ENCODE results near the gene RTN4IP1.

GRCh38 chr6:106572436-106572835 is 56.9 kb downstream of the RTN4IP1 start:
- TF ChIP-seq POLR2AphosphoS5 (IDR thresholded peaks at IDR 0.05; ENCODE audit: low read depth, low read length), result no peak
- no peak for TF ChIP-seq POLR2A (IDR thresholded peaks at IDR 0.05; ENCODE audit: low read depth, low read length)
- no peak for TF ChIP-seq TAF1 (IDR thresholded peaks at IDR 0.05; ENCODE audit: low read depth, low read length)
- no peak for TF ChIP-seq PAX5 (IDR thresholded peaks at IDR 0.05; ENCODE audit: insufficient read depth, low read length, severe bottlenecking)
- TF ChIP-seq SPI1 (IDR thresholded peaks at IDR 0.05; ENCODE audit: low read depth, low read length), result no peak

Data from GM12891 (cell line).